ENCODE measurements around the gene THRB.

Gene THRB

GRCh38 chr3:24299246-24299805, 195.3 kb downstream of the THRB start:
- no peak for DNase-seq

GRCh38 chr3:24296441-24297205, 198.0 kb downstream of the THRB start:
- DNase-seq = no peak

- DNase-seq = no peak
Observed at GRCh38 chr3:24294150-24294549, 200.5 kb downstream of the THRB start.

- DNase-seq = no peak
Observed at GRCh38 chr3:24291646-24292045, 203.0 kb downstream of the THRB start.

GRCh38 chr3:24290596-24290995, 204.1 kb downstream of the THRB start:
- DNase-seq = no peak

GRCh38 chr3:24288496-24289236, 206.0 kb downstream of the THRB start:
- no peak for DNase-seq

GRCh38 chr3:24287755-24288450, 206.7 kb downstream of the THRB start:
- no peak for DNase-seq

GRCh38 chr3:24286405-24286804, 208.2 kb downstream of the THRB start:
- no peak for DNase-seq

- DNase-seq = no peak
Observed at GRCh38 chr3:24278543-24278942, 216.1 kb downstream of the THRB start.

GRCh38 chr3:24273491-24273890, 221.2 kb downstream of the THRB start:
- DNase-seq = no peak

GRCh38 chr3:24272875-24273274, 221.8 kb downstream of the THRB start:
- no peak for DNase-seq

GRCh38 chr3:24272408-24272807, 222.2 kb downstream of the THRB start:
- DNase-seq = no peak

- no peak for DNase-seq
Observed at GRCh38 chr3:24271228-24271627, 223.4 kb downstream of the THRB start.

- no peak for DNase-seq
Observed at GRCh38 chr3:24270744-24271143, 223.9 kb downstream of the THRB start.

GRCh38 chr3:24270204-24270691, 224.4 kb downstream of the THRB start:
- no peak for DNase-seq

GRCh38 chr3:24264748-24265158, 229.9 kb downstream of the THRB start:
- DNase-seq = no peak

- no peak for DNase-seq
Observed at GRCh38 chr3:24264011-24264410, 230.6 kb downstream of the THRB start.

- no peak for DNase-seq
Observed at GRCh38 chr3:24263069-24263668, 231.5 kb downstream of the THRB start.

- no peak for DNase-seq
Observed at GRCh38 chr3:24261521-24261920, 233.1 kb downstream of the THRB start.

- no peak for DNase-seq
Observed at GRCh38 chr3:24259901-24260512, 234.6 kb downstream of the THRB start.

GRCh38 chr3:24258727-24259600, 235.7 kb downstream of the THRB start:
- DNase-seq = no peak

All from activated CD4-positive, CD25-positive, alpha-beta regulatory T cell treated with anti-CD3 and anti-CD28 coated beads, Interleukin-2, amount 50 U/mL, for 72 hours (primary cell).